K562 (cell line): ENCODE results near the gene CHSY1. TPM values are rescaled to one million over a fixed set of nuclear protein-coding genes. Genes with fewer than 3 reads are reported as not detected.

ENCODE experiments used
- ATAC-seq: fragments of 200-7000 bp; cut with Tn5 transposase; 3 replicates; pipeline ENCODE4 v1.9.1; 2020; ENCODE audit warnings: moderate library complexity
- BruUV-seq: library from RNA; stranded (reverse); fragments of 400-500 nt; replicated peaks from 2 replicates; lab custom pipeline; 2021; lab: Mats Ljungman, UMichigan
- CTCF ChIA-PET: fragments of 300-600 bp; formaldehyde crosslinking; extraction: SDS; loops from one replicate; lab custom pipeline; 2021; ENCODE audit warnings: low intra/inter-chr PET ratio; lab: Yijun Ruan, JAX
- POLR2A ChIA-PET: fragments of 300-600, 350-650 bp; sonication (Branson Sonifier 250); formaldehyde crosslinking; extraction: SDS; loops from one replicate; lab custom pipeline; 2021; ENCODE audit warnings: antibody characterized with exemption, inconsistent platforms; lab: Yijun Ruan, JAX
- DNase-seq, 4 experiments: peaks; one replicate each; pipeline versions ENCODE4 v3.0.0 to v3.0.0-alpha.2; 2011 to 2018; ENCODE audit warnings: low spot score in 3 of 4, mixed read lengths in 3 of 4; ENCODE audit errors: extremely low read depth in 1 of 4
- FAIRE-seq: peaks from 2 replicates; lab custom pipeline; 2011; peaks lifted over from hg19 to GRCh38; lab: Jason Lieb, UNC
- H2AFZ ChIP-seq: 2 replicates; pipeline ENCODE4 v1.6.0; 2011; ENCODE audit warnings: low read depth, low read length, control low read depth, inconsistent platforms
- H3K27ac ChIP-seq: fragments of 200-600 bp; 3 replicates; pipeline ENCODE4 v1.8.0; 2011; ENCODE audit warnings: low read depth, mild to moderate bottlenecking, control low read depth, inconsistent platforms, low read length, moderate library complexity, mixed read lengths; ENCODE audit errors: extremely low read depth
- H3K27me3 ChIP-seq, 2 experiments: fragments of 300-600 bp in 1 of 2; 2 replicates in 1 of 2; 3 replicates in 1 of 2; pipeline versions ENCODE4 v1.6.0 to v1.8.0; 2011; ENCODE audit warnings: inconsistent platforms in 2 of 2, low read length in 2 of 2, mild to moderate bottlenecking in 1 of 2, mixed read lengths in 1 of 2, moderate library complexity in 1 of 2; ENCODE audit not compliant: control insufficient read depth in 2 of 2, insufficient read depth in 2 of 2
- H3K36me3 ChIP-seq: fragments of 300-600 bp; 3 replicates; pipeline ENCODE4 v1.8.0; 2011; ENCODE audit warnings: mild to moderate bottlenecking, low read length, inconsistent platforms; ENCODE audit not compliant: control insufficient read depth, insufficient read depth
- H3K4me1 ChIP-seq, 2 experiments: fragments of 200-600 bp in 1 of 2; replicated peaks in 1 of 2; 2 replicates in 1 of 2; 3 replicates in 1 of 2; pipeline versions ENCODE4 v1.5.1 to v1.8.0; 2011; ENCODE audit warnings: inconsistent platforms in 2 of 2, low read length in 2 of 2, mild to moderate bottlenecking in 1 of 2, mixed read lengths in 1 of 2, moderate library complexity in 1 of 2; ENCODE audit not compliant: control insufficient read depth in 2 of 2, insufficient read depth in 2 of 2
- H3K4me2 ChIP-seq: 2 replicates; pipeline ENCODE4 v1.6.1; 2011; ENCODE audit warnings: low read length, control low read depth, inconsistent platforms, mixed read lengths; ENCODE audit not compliant: insufficient read depth
- H3K4me3 ChIP-seq: fragments of 200-600 bp; sonication (generic), shearing (Covaris generic); 2 replicates; pipeline ENCODE4 v1.5.1; 2016; ENCODE audit warnings: control low read depth, inconsistent platforms
- H3K79me2 ChIP-seq: fragments of 200-600 bp; 3 replicates; pipeline ENCODE4 v1.8.0; 2011; ENCODE audit warnings: low read length, inconsistent platforms; ENCODE audit not compliant: control insufficient read depth, insufficient read depth
- H3K9ac ChIP-seq, 2 experiments: 2 replicates each; pipeline versions ENCODE4 v1.6.0 to v1.6.1; 2011; ENCODE audit warnings: low read depth in 2 of 2, low read length in 2 of 2, control low read depth in 1 of 2, inconsistent platforms in 1 of 2, mild to moderate bottlenecking in 1 of 2, mixed read lengths in 1 of 2; ENCODE audit not compliant: insufficient read depth in 1 of 2
- H3K9me1 ChIP-seq: one replicate; pipeline ENCODE4 v1.6.0; 2011; ENCODE audit warnings: inconsistent platforms, mild to moderate bottlenecking, low read length, moderate library complexity; ENCODE audit not compliant: control insufficient read depth, insufficient read depth
- H3K9me3 ChIP-seq: replicated peaks from 2 replicates; pipeline ENCODE4 v1.5.1; 2011; ENCODE audit warnings: low read depth, low read length, inconsistent platforms; ENCODE audit not compliant: control insufficient read depth, insufficient read depth
- H4K20me1 ChIP-seq: replicated peaks from 2 replicates; pipeline ENCODE4 v1.6.1; 2011; ENCODE audit warnings: low read length, inconsistent platforms, mixed read lengths; ENCODE audit not compliant: control insufficient read depth, insufficient read depth
- EGR1 ChIP-seq: fragments of 450-650 bp; conservative IDR thresholded peaks from 2 replicates; pipeline ENCODE4 v1.6.1; 2017; ENCODE audit warnings: mild to moderate bottlenecking
- GMEB1 ChIP-seq: fragments of 250-450 bp; sonication (Bioruptor Pico); IDR thresholded peaks from 2 replicates; pipeline ENCODE4 v1.4.0; 2020; ENCODE audit warnings: mild to moderate bottlenecking
- MEF2D ChIP-seq: conservative IDR thresholded peaks from 2 replicates; pipeline ENCODE4 v1.6.1; 2016; ENCODE audit warnings: low read depth, missing genetic modification characterization, missing compliant biosample characterization
- MXI1 ChIP-seq: IDR thresholded peaks from 2 replicates; pipeline ENCODE4 v1.6.1; 2011; ENCODE audit warnings: low read depth, mild to moderate bottlenecking, improper control_type of control experiment, low read length
- PHF21A ChIP-seq: fragments of 450-650 bp; IDR thresholded peaks from 2 replicates; pipeline ENCODE4 v1.6.1; 2017; ENCODE audit warnings: low read depth, borderline replicate concordance
- PPARD ChIP-seq: fragments of 250-450 bp; sonication (Bioruptor Pico); IDR thresholded peaks from 2 replicates; pipeline ENCODE4 v1.8.0; 2022; ENCODE audit warnings: inconsistent platforms, mild to moderate bottlenecking, moderate library complexity
- RBM15 ChIP-seq: fragments of 200-400 bp; formaldehyde crosslinking; IDR thresholded peaks from 2 replicates; pipeline ENCODE4 v1.6.1; 2018; ENCODE audit warnings: mild to moderate bottlenecking, low read length, moderate library complexity; ENCODE audit not compliant: insufficient read depth
- SMARCA5 ChIP-seq: fragments of 450-650 bp; IDR thresholded peaks from 2 replicates; pipeline ENCODE4 v1.6.1; 2016
- ZFX ChIP-seq: sonication (generic); formaldehyde crosslinking; IDR thresholded peaks from 2 replicates; pipeline ENCODE4 v1.8.0; 2022; ENCODE audit warnings: mild to moderate bottlenecking, missing genetic modification reagents, moderate library complexity
- ZNF232 ChIP-seq: sonication (generic); formaldehyde crosslinking; IDR thresholded peaks from 2 replicates; pipeline ENCODE4 v1.8.0; 2022; ENCODE audit warnings: mild to moderate bottlenecking, missing genetic modification reagents
- ZNF324 ChIP-seq: fragments of 250-450 bp; sonication (Bioruptor Pico); IDR thresholded peaks from 2 replicates; pipeline ENCODE4 v1.4.0; 2020; ENCODE audit warnings: mild to moderate bottlenecking
- WGBS: fragments of 100-300 bp; shearing (Covaris generic); methylation state at CpG from one replicate; pipeline ENCODE4 v1.1.6; 2016; ENCODE audit warnings: low coverage, mixed read lengths; ENCODE audit not compliant: insufficient coverage; ENCODE audit errors: missing lambda C conversion rate; 5-methylcytosine and 5-hydroxymethylcytosine counted together
- in situ Hi-C: fragments of 300-500 bp; cut with MboI; formaldehyde crosslinking; loops from 4 replicates; pipeline ENCODE4 v1.15.0; 2018; ENCODE audit warnings: inconsistent platforms, mixed read lengths
- intact Hi-C: fragments of 100-400 bp; cut with micrococcal nuclease; formaldehyde crosslinking; loops from 2 replicates; pipeline ENCODE4 v1.14.2; 2022
- polyA plus RNA-seq, 8 experiments: library from polyadenylated mRNA; depleted of rRNA in 4 of 8; stranded (reverse) in 5 of 8; unstranded in 3 of 8; fragments of >200 nt; fragmentation: Nextera tagmentation in 2 of 8; fragmentation: Illumina TruSeq in 1 of 8; extraction: Ambion mirVana in 2 of 8; extraction: Trizol in 1 of 8; gene quantifications; 2 replicates each; pipeline versions ENCODE4 v1.2.1 to v1.2.3, GENCODE V29; 2011 to 2014; ENCODE audit warnings: inconsistent platforms in 1 of 8, missing spikeins in 1 of 8
- total RNA-seq, 7 experiments: library from RNA; depleted of rRNA in 6 of 7; stranded (reverse); fragments of >200 nt in 6 of 7; fragmentation: Illumina TruSeq in 2 of 7; extraction: Trizol in 2 of 7; gene quantifications; 2 replicates each; pipeline versions ENCODE4 v1.2.1 to v1.2.3, GENCODE V29; 2011 to 2021; ENCODE audit warnings: low replicate concordance in 1 of 7
- TF ChIP-seq, protein P1 (sequence below): IDR thresholded peaks from 2 replicates; pipeline ENCODE4 v1.6.1; 2011; ENCODE audit not compliant: insufficient read length; ENCODE audit errors: extremely low read depth
- TF ChIP-seq, protein P2 (sequence below): fragments of 250-450 bp; sonication (Bioruptor Pico); IDR thresholded peaks from 2 replicates; pipeline ENCODE4 v1.9.0; 2021; ENCODE audit warnings: mild to moderate bottlenecking

The CHSY1 gene
- total and polyA plus RNA-seq, 9 of the 15 experiments (the other 6 are each of a cell fraction or from before 2014, with no cell fraction given) = 7.0 to 16.4 (median 13.4) TPM

DNA sequence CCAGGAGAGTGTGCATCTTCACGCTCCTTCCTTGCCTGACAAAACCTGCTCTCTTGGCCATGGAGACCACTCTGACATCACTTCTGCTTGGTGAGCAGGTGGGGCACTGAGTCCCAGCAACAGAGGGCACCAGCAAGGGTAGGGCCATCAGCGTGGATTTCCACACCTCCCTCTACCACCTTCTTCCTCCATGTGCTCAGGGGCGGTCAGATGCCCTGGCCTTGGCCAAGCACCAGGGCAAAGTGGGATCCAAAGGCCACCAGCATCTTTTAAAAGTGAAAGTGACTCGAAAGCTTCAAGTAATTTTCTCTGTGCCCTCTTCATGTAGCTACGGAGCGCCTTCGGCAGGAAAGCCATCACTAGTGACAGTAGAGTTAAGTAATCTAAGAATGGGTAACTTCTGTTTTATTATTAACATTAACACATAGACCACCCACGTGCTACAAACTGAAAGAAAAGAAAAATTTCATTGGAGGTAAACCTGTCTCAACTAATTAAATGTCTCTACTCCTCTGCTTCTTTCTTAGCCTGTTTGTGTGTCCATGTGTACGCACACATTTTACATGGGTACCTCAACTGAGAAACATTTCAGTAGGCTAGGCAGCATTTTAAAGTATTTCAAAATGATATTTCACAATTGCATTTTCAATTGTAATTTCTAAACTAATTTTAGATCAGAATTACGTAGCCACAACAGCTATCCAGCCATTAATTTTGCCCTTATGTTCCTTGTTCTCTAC, 57.9 kb downstream of the CHSY1 start:
- H3K4me1 ChIP-seq = peaks cover 0 to 10% of the 10 kb centered on the region in 2 experiments; a peak in 4 of 5 replicates
- WGBS = 78% methylated on average over 10 of the region's 10 CpGs
- in situ Hi-C loops = no loop called here
- no peak overlapping the region for H2AFZ ChIP-seq
- peaks cover 6% of the 10 kb centered on the region; the same call in 1 of the 2 replicates for H4K20me1 ChIP-seq
- no peak overlapping the region for H3K9ac ChIP-seq
- no TSS peak for BruUV-seq
- DNase-seq (no peak), ATAC-seq (no peak)
- H3K4me2 ChIP-seq = no peak overlapping the region
- POLR2A ChIA-PET = interaction anchor here (0.8 to 1.4 kb wide), 2 partner anchors 26 to 45 kb away, joined by 3 to 4 read pairs; no protein-coding TSS in a partner anchor
- CTCF ChIA-PET = no interaction called here
- no peaks in the 10 kb centered on the region for H3K27me3 ChIP-seq
- H3K79me2 ChIP-seq = peaks cover 49% of the 10 kb centered on the region
- TF ChIP-seq, protein P1, sequence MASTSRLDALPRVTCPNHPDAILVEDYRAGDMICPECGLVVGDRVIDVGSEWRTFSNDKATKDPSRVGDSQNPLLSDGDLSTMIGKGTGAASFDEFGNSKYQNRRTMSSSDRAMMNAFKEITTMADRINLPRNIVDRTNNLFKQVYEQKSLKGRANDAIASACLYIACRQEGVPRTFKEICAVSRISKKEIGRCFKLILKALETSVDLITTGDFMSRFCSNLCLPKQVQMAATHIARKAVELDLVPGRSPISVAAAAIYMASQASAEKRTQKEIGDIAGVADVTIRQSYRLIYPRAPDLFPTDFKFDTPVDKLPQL = no peak
- TF ChIP-seq ZFX (CRISPR knock-in tag) (no peak), RBM15 (no peak), ZNF324 (CRISPR knock-in tag) (no peak), MEF2D (no peak), EGR1 (no peak), MXI1 (no peak), ZNF232 (CRISPR knock-in tag) (no peak), GMEB1 (no peak), SMARCA5 (no peak), PHF21A (no peak), PPARD (CRISPR knock-in tag) (no peak)
- TF ChIP-seq, protein P2, sequence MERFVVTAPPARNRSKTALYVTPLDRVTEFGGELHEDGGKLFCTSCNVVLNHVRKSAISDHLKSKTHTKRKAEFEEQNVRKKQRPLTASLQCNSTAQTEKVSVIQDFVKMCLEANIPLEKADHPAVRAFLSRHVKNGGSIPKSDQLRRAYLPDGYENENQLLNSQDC = no peak
- TF ChIP-seq, all 486 proteins: peak for 0
- Histone ChIP-seq H3K9me3 (no peaks in the 10 kb centered on the region), H3K9me1 (no peaks in the 10 kb centered on the region), H3K27ac (no peak overlapping the region), H3K36me3 (no peaks in the 10 kb centered on the region), H3K4me3 (no peak overlapping the region)
- intact Hi-C loops = no loop called here
- no peak for FAIRE-seq
